ENCODE results near the gene ZNF329.

- TF ChIP-seq GATA3 (IDR thresholded peaks at IDR 0.05; ENCODE audit: low read depth, low read length): no peak
- TF ChIP-seq GATA2 (IDR thresholded peaks at IDR 0.05; ENCODE audit: low read depth, low read length): no peak
Measured at GRCh38 chr19:58183817-58184215, 33.2 kb upstream of the ZNF329 start.
